ENCODE measurements around the gene ETS1.
A peak's percentile ranks its signal among the peaks of the same experiment; 100 is the strongest.

Gene ETS1

GRCh38 chr11:128587415-128587814, at the start of gene ETS1:
Gene ETS1 (minus strand): TSS chr11:128587558. CDS start chr11:128573130, 14,428 bp downstream.
- no peak for DNase-seq (ENCODE audit: low read depth)
- TF ChIP-seq CTCF (IDR thresholded peaks at IDR 0.05; ENCODE audit: low read length, missing control alignments) = no peak
- H3K4me3 ChIP-seq (replicated peaks; ENCODE audit: low read depth, low read length) = peak within 1 kb of the TSS; percentile 28

- no peak for TF ChIP-seq CTCF (IDR thresholded peaks at IDR 0.05; ENCODE audit: low read length, missing control alignments)
- DNase-seq (ENCODE audit: low read depth) = no peak
- no peak overlapping the region for H3K4me3 ChIP-seq (replicated peaks; ENCODE audit: low read depth, low read length)
These were observed 47.0 kb upstream of the ETS1 start for GRCh38 chr11:128634395-128634794.

GRCh38 chr11:128633384-128633965, 46.1 kb upstream of the ETS1 start:
- no peak for DNase-seq (ENCODE audit: low read depth)
- H3K4me3 ChIP-seq (replicated peaks; ENCODE audit: low read depth, low read length) = no peak overlapping the region
- no peak for TF ChIP-seq CTCF (IDR thresholded peaks at IDR 0.05; ENCODE audit: low read length, missing control alignments)

- DNase-seq (ENCODE audit: low read depth) = peak; percentile 81
- no peak overlapping the region for H3K4me3 ChIP-seq (replicated peaks; ENCODE audit: low read depth, low read length)
- TF ChIP-seq CTCF (IDR thresholded peaks at IDR 0.05; ENCODE audit: low read length, missing control alignments) = peak; percentile 85
These were observed 44.9 kb upstream of the ETS1 start for GRCh38 chr11:128632141-128632791.

GRCh38 chr11:128630367-128631230, 43.2 kb upstream of the ETS1 start:
- DNase-seq (ENCODE audit: low read depth) = peak; percentile 92
- H3K4me3 ChIP-seq (replicated peaks; ENCODE audit: low read depth, low read length) = no peak overlapping the region
- peak; percentile 88 for TF ChIP-seq CTCF (IDR thresholded peaks at IDR 0.05; ENCODE audit: low read length, missing control alignments)

GRCh38 chr11:128629516-128630106, 42.3 kb upstream of the ETS1 start:
- no peak overlapping the region for H3K4me3 ChIP-seq (replicated peaks; ENCODE audit: low read depth, low read length)
- no peak for TF ChIP-seq CTCF (IDR thresholded peaks at IDR 0.05; ENCODE audit: low read length, missing control alignments)
- no peak for DNase-seq (ENCODE audit: low read depth)

Data from fibroblast of pulmonary artery (primary cell).